Measurements from ENCODE around the gene ELAVL4. TPM values are rescaled to one million over a fixed set of nuclear protein-coding genes. Genes with fewer than 3 reads are reported as not detected.

The ELAVL4 gene
- total and polyA plus RNA-seq, 9 of the 15 experiments (the other 6 are each of a cell fraction or from before 2014, with no cell fraction given): not detected

GRCh38 chr1:50183378-50184133 is 74.8 kb downstream of the ELAVL4 start (continued):
- TF ChIP-seq MCM7 (IDR thresholded peaks at IDR 0.05): no peak
- TF ChIP-seq TBL1XR1 (IDR thresholded peaks at IDR 0.05; ENCODE audit: low read length in 2 of 2): no peak
- TF ChIP-seq GTF3C2 (IDR thresholded peaks at IDR 0.05; ENCODE audit: borderline replicate concordance, extremely low read depth, insufficient read length): no peak

GRCh38 chr1:50189369-50189768 is 80.6 kb downstream of the ELAVL4 start:
- H3K27ac ChIP-seq (ENCODE audit: extremely low read depth, low read depth, low read length): no peak overlapping the region
- no peak overlapping the region for H3K4me3 ChIP-seq
- no peak overlapping the region for H2AFZ ChIP-seq (ENCODE audit: low read depth, low read length)
- TF ChIP-seq PCBP1 (IDR thresholded peaks at IDR 0.05; ENCODE audit: low read depth, low read length, poor library complexity, severe bottlenecking) (no peak), CSDE1 (IDR thresholded peaks at IDR 0.05) (no peak), ZNF23 (CRISPR knock-in tag; IDR thresholded peaks at IDR 0.05) (no peak), FOXJ2 (tag; IDR thresholded peaks at IDR 0.05) (no peak), ARID4B (CRISPR knock-in tag; IDR thresholded peaks at IDR 0.05) (no peak)
- 0% methylated on average over 3 of the region's 3 CpGs for WGBS (ENCODE audit: insufficient coverage, low coverage, missing lambda C conversion rate)
- no peak for DNase-seq (ENCODE audit: extremely low read depth in 1 of 4, low spot score in 3 of 4)
- no peaks in the 10 kb centered on the region for H3K4me1 ChIP-seq (replicated peaks in 1 of 2; ENCODE audit: control insufficient read depth in 2 of 2, insufficient read depth in 2 of 2, low read length in 2 of 2)
- H3K9me3 ChIP-seq (replicated peaks; ENCODE audit: control insufficient read depth, insufficient read depth, low read depth, low read length): no peaks in the 10 kb centered on the region
- no peak for ATAC-seq
- H3K4me2 ChIP-seq (ENCODE audit: insufficient read depth, low read length): no peak overlapping the region
- no peaks in the 10 kb centered on the region for H3K36me3 ChIP-seq (ENCODE audit: control insufficient read depth, insufficient read depth, low read length)
- no TSS peak for BruUV-seq (replicated peaks)
- no peaks in the 10 kb centered on the region for H3K9me1 ChIP-seq (ENCODE audit: control insufficient read depth, insufficient read depth, low read length)
- ChIA-PET CTCF (ENCODE audit: low intra/inter-chr PET ratio) (no interaction called here), POLR2A (no interaction called here)
- FAIRE-seq: no peak
- H3K79me2 ChIP-seq (ENCODE audit: control insufficient read depth, insufficient read depth, low read length): no peaks in the 10 kb centered on the region
- H3K27me3 ChIP-seq (ENCODE audit: control insufficient read depth in 2 of 2, insufficient read depth in 2 of 2, low read length in 2 of 2): no peaks in the 10 kb centered on the region
- in situ Hi-C loops (cut with MboI): no loop called here
- no peak overlapping the region for H3K9ac ChIP-seq (ENCODE audit: insufficient read depth in 1 of 2, low read depth in 2 of 2, low read length in 2 of 2)
- no peaks in the 10 kb centered on the region for H4K20me1 ChIP-seq (replicated peaks; ENCODE audit: control insufficient read depth, insufficient read depth, low read length)
- intact Hi-C loops (cut with micrococcal nuclease): no loop called here
